ENCODE data around the gene VTI1A.

GRCh38 chr10:112720178-112720577 lies 273.2 kb downstream of the VTI1A start:
- TF ChIP-seq POLR2A (IDR thresholded peaks at IDR 0.05; ENCODE audit: low read length) (no peak), GATA1 (IDR thresholded peaks at IDR 0.05; ENCODE audit: low read depth, low read length) (no peak)

Data from erythroblast (primary cell).